Adrenal gland (tissue), 5 donors: ENCODE data around the gene LIPC.

Experiments
- CTCF ChIP-seq, 6 experiments: fragments of 450-650 bp in 4 of 6; fragments of 200-600 bp in 2 of 6; sonication (generic) in 1 of 6; IDR thresholded peaks; 1 replicate in 5 of 6; 2 replicates in 1 of 6; pipeline versions ENCODE4 v1.5.1 to v1.8.0; 2016 to 2021; ENCODE audit warnings: antibody characterized with exemption in 6 of 6, mild to moderate bottlenecking in 2 of 6, moderate library complexity in 1 of 6
- POLR2A ChIP-seq, 2 donors: fragments of 450-650 bp; IDR thresholded peaks; one replicate each; pipeline ENCODE4 v1.6.1; 2017; ENCODE audit warnings: antibody characterized with exemption in 2 of 2, mild to moderate bottlenecking in 2 of 2, moderate library complexity in 1 of 2
- donor health status: DM: no; HTN: no; CAD: no.

DNA sequence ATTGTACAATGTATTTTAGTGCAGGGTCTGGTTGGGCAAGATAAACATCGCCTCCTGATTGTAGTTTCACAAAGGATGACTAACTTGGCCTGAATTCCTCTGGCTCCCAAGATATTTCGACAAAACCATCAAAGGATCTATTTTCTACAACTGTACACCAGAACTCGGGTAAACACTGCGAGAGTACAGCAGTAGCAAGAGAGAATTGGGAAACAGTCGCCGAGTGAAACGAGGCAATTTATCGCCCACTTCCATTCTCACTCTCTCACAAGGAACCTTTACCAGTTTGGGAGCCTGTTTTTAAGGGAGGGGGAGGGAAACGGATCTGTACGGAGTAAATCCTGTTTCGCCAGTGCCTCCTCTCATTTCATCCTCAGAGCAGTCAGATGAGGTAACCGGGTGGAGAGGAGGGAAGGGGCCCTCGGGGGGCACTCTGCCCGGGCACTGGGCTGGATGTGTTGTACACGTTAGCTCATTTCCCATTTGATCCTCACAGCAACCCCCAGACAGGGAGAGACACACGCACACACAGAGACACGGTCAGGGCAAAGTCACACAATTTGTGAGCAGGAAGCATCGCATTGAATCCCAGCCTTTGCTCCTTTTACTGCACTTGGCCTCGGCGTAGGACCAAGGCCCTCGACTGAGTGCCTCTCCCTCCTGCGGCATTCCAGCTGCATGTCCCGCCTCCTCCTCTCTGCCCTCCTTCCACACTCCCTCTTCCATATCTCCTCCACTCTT, 120.1 kb downstream of the LIPC start:
- TF ChIP-seq CTCF (IDR thresholded peaks at IDR 0.05) (no peak), POLR2A (IDR thresholded peaks at IDR 0.05) (no peak)
